Astrocyte (in vitro differentiated cells and primary cell): ENCODE data around the gene ARHGAP32.

Source experiments
- EZH2 ChIP-seq: IDR thresholded peaks from 2 replicates; pipeline ENCODE4 v1.6.1; 2012; ENCODE audit warnings: mild to moderate bottlenecking, low read length, inconsistent platforms; ENCODE audit not compliant: insufficient read depth
- TF ChIP-seq, protein P1 (sequence below): IDR thresholded peaks from 2 replicates; pipeline ENCODE4 v1.5.1; 2011; ENCODE audit warnings: low read depth, mild to moderate bottlenecking, inconsistent platforms, low read length, moderate library complexity; ENCODE audit not compliant: insufficient read depth

DNA sequence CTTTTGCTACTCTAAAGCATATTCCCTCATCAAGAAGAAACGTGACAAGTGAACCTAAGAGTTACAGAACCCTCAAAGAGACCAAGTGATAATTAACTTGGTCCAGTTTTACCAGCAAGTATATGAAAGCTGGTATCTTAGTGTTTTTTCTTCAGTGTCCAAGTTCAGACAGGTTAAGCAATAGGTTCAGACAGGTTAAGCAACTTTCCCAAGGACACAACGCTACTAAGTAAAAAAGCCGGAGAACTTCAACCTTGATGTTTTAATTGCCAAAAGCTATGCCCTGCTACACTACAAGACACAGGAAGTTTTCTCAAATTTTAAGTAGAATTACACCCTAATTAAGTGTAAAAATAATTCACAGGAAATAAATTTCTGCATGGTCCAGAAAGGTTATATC, 30.0 kb upstream of the ARHGAP32 start:
- TF ChIP-seq, protein P1, sequence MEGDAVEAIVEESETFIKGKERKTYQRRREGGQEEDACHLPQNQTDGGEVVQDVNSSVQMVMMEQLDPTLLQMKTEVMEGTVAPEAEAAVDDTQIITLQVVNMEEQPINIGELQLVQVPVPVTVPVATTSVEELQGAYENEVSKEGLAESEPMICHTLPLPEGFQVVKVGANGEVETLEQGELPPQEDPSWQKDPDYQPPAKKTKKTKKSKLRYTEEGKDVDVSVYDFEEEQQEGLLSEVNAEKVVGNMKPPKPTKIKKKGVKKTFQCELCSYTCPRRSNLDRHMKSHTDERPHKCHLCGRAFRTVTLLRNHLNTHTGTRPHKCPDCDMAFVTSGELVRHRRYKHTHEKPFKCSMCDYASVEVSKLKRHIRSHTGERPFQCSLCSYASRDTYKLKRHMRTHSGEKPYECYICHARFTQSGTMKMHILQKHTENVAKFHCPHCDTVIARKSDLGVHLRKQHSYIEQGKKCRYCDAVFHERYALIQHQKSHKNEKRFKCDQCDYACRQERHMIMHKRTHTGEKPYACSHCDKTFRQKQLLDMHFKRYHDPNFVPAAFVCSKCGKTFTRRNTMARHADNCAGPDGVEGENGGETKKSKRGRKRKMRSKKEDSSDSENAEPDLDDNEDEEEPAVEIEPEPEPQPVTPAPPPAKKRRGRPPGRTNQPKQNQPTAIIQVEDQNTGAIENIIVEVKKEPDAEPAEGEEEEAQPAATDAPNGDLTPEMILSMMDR: no peak
- TF ChIP-seq EZH2: no peak
